Liver (tissue), 9 donors: ENCODE data around the gene KCNMA1. TPM values are rescaled to one million over a fixed set of nuclear protein-coding genes. Genes with fewer than 3 reads are reported as not detected.

ENCODE experiments used
- DNase-seq: peaks from one replicate; pipeline ENCODE4 v3.0.0-alpha.2; 2017; ENCODE audit warnings: low spot score
- H3K27ac ChIP-seq, 2 donors: one replicate each; pipeline ENCODE4 v1.7.0; 2013; ENCODE audit warnings: inconsistent platforms in 2 of 2, low read length in 2 of 2, control low read depth in 1 of 2, low read depth in 1 of 2, mild to moderate bottlenecking in 1 of 2
- H3K27me3 ChIP-seq, 4 donors: one replicate each; pipeline versions ENCODE4 v1.6.1 to v1.7.0; 2013; ENCODE audit warnings: low read length in 3 of 4, inconsistent platforms in 1 of 4, mild to moderate bottlenecking in 1 of 4, moderate library complexity in 1 of 4; ENCODE audit not compliant: control insufficient read depth in 4 of 4, insufficient read depth in 4 of 4
- H3K36me3 ChIP-seq, 4 donors: one replicate each; pipeline versions ENCODE4 v1.6.1 to v1.7.0; 2013; ENCODE audit warnings: low read length in 3 of 4, mild to moderate bottlenecking in 3 of 4, low read depth in 1 of 4, moderate library complexity in 1 of 4; ENCODE audit not compliant: control insufficient read depth in 4 of 4, insufficient read depth in 3 of 4
- H3K4me1 ChIP-seq, 4 donors: one replicate each; pipeline versions ENCODE4 v1.6.1 to v1.7.0; 2013; ENCODE audit warnings: low read length in 3 of 4, mild to moderate bottlenecking in 3 of 4, moderate library complexity in 1 of 4; ENCODE audit not compliant: control insufficient read depth in 4 of 4, insufficient read depth in 4 of 4
- H3K4me3 ChIP-seq, 3 donors: one replicate each; pipeline versions ENCODE4 v1.6.1 to v1.7.0; 2013; ENCODE audit warnings: low read length in 3 of 3, control low read depth in 1 of 3, low read depth in 1 of 3, mild to moderate bottlenecking in 1 of 3
- H3K9ac ChIP-seq, 2 donors: one replicate each; pipeline ENCODE4 v1.7.0; 2013; ENCODE audit warnings: low read length in 2 of 2, mild to moderate bottlenecking in 2 of 2, moderate library complexity in 2 of 2, control low read depth in 1 of 2, low read depth in 1 of 2
- H3K9me3 ChIP-seq, 4 donors: one replicate each; pipeline versions ENCODE4 v1.6.1 to v1.7.0; 2013; ENCODE audit warnings: low read length in 3 of 4; ENCODE audit not compliant: control insufficient read depth in 4 of 4
- EGR1 ChIP-seq, 2 donors: IDR thresholded peaks; 2 replicates each; pipeline ENCODE4 v1.6.1; 2016 to 2018; ENCODE audit warnings: antibody characterized with exemption in 2 of 2, low read depth in 2 of 2
- FOXA1 ChIP-seq: IDR thresholded peaks from 2 replicates; pipeline ENCODE4 v1.6.1; 2016; ENCODE audit warnings: antibody characterized with exemption
- FOXA2 ChIP-seq: IDR thresholded peaks from 2 replicates; pipeline ENCODE4 v1.6.1; 2016; ENCODE audit warnings: antibody characterized with exemption
- GABPA ChIP-seq, 2 donors: IDR thresholded peaks in 1 of 2; conservative IDR thresholded peaks in 1 of 2; 2 replicates each; pipeline ENCODE4 v1.6.1; 2016; ENCODE audit warnings: antibody characterized with exemption in 2 of 2, mild to moderate bottlenecking in 1 of 2, moderate library complexity in 1 of 2
- HNF4A ChIP-seq, 2 donors: conservative IDR thresholded peaks; 2 replicates each; pipeline ENCODE4 v1.6.1; 2016; ENCODE audit warnings: antibody characterized with exemption in 2 of 2, mild to moderate bottlenecking in 2 of 2
- HNF4G ChIP-seq: IDR thresholded peaks from 2 replicates; pipeline ENCODE4 v1.6.1; 2016; ENCODE audit warnings: antibody characterized with exemption
- JUND ChIP-seq, 2 donors: IDR thresholded peaks; 2 replicates each; pipeline ENCODE4 v1.6.1; 2016; ENCODE audit warnings: antibody characterized with exemption in 2 of 2
- NR2F2 ChIP-seq: IDR thresholded peaks from 2 replicates; pipeline ENCODE4 v1.6.1; 2016; ENCODE audit warnings: antibody characterized with exemption
- RAD21 ChIP-seq, 2 donors: IDR thresholded peaks; 2 replicates each; pipeline ENCODE4 v1.6.1; 2016; ENCODE audit warnings: antibody characterized with exemption in 2 of 2, mild to moderate bottlenecking in 2 of 2
- RXRA ChIP-seq, 2 donors: IDR thresholded peaks; 2 replicates each; pipeline ENCODE4 v1.6.1; 2017 to 2018; ENCODE audit warnings: antibody characterized with exemption in 2 of 2, mild to moderate bottlenecking in 1 of 2
- SP1 ChIP-seq: IDR thresholded peaks from 2 replicates; pipeline ENCODE4 v1.6.1; 2018; ENCODE audit warnings: antibody characterized with exemption, mild to moderate bottlenecking
- TAF1 ChIP-seq: conservative IDR thresholded peaks from 2 replicates; pipeline ENCODE4 v1.6.1; 2016; ENCODE audit warnings: antibody characterized with exemption, mild to moderate bottlenecking
- YY1 ChIP-seq: IDR thresholded peaks from 2 replicates; pipeline ENCODE4 v1.6.1; 2016; ENCODE audit warnings: antibody characterized with exemption, mild to moderate bottlenecking
- WGBS: extraction: QIAGEN DNeasy Blood & Tissue Kit; methylation state at CpG from one replicate; pipeline ENCODE4 v1.1.7; 2013; 5-methylcytosine and 5-hydroxymethylcytosine counted together
- polyA plus RNA-seq, 2 donors: library from polyadenylated mRNA; stranded (reverse) in 1 of 2; unstranded in 1 of 2; fragments of 200-250 nt in 1 of 2; fragments of >200 nt in 1 of 2; fragmentation: Nextera tagmentation in 1 of 2; extraction: Ambion mirVana in 1 of 2; gene quantifications; one replicate each; pipeline versions ENCODE4 v1.2.1 to v1.2.3, GENCODE V29; 2013 to 2015
- total RNA-seq, 2 donors: library from RNA; depleted of rRNA; stranded (reverse); fragments of >200 nt; gene quantifications; one replicate each; pipeline ENCODE4 v1.2.3, GENCODE V29; 2014
- TF ChIP-seq, protein P1 (sequence below): IDR thresholded peaks from 2 replicates; pipeline ENCODE4 v1.6.1; 2016; ENCODE audit warnings: antibody characterized with exemption, mild to moderate bottlenecking
- TF ChIP-seq, protein P2 (sequence below): IDR thresholded peaks from 2 replicates; pipeline ENCODE4 v1.6.1; 2016; ENCODE audit warnings: antibody characterized with exemption
- TF ChIP-seq, protein P3 (sequence below): IDR thresholded peaks from 2 replicates; pipeline ENCODE4 v1.6.1; 2016; ENCODE audit warnings: antibody characterized with exemption
- TF ChIP-seq, protein P4 (sequence below): IDR thresholded peaks from 2 replicates; pipeline ENCODE4 v1.6.1; 2016; ENCODE audit warnings: antibody characterized with exemption
- TF ChIP-seq, protein P5 (sequence below): fragments of 150-350 bp; IDR thresholded peaks from 2 replicates; pipeline ENCODE4 v1.5.1; 2017; ENCODE audit warnings: improper control_type of control experiment, low read depth, low read length; ENCODE audit not compliant: missing input control
- donor health status: healthy.
- donor health status: healthy.
- donor health status: healthy.
- donor health status: healthy.
- donor health status: healthy.

KCNMA1 gene
- total and polyA plus RNA-seq, 4 donors: 2.5 to 9.7 (median 4.7) TPM

DNA sequence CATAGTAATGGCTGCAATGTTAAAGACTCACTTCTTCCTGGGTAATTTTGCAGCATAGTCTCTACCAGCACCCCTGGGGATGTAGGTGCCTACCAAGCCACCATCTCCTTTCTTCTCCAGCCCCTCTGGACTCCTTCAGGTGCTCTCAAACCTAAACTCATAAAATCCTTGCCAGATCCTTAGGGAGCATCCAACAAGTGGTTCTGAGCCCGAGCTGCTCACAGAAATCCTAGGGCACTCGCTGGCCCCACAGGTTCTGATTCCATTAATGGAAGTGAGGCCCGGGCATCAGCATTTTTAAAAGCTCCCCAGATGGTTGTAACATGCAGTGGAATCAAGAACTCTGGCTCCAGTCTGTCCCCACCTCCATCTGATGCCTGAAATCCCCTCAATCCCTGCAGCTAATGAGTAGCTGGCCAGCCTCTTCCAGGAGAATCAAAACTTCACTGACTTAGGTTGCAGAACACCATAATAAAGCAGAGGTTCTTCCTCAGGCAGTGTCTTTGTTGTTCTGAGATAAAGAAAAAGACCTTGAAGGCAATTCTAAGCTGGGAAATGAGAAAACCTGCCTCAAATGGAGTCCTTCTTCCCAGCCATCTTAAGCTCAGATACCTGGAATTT lies 336.8 kb downstream of the KCNMA1 start:
- H3K27me3 ChIP-seq: no peaks in the 10 kb centered on the region
- TF ChIP-seq FOXA1: no peak
- TF ChIP-seq, protein P1, sequence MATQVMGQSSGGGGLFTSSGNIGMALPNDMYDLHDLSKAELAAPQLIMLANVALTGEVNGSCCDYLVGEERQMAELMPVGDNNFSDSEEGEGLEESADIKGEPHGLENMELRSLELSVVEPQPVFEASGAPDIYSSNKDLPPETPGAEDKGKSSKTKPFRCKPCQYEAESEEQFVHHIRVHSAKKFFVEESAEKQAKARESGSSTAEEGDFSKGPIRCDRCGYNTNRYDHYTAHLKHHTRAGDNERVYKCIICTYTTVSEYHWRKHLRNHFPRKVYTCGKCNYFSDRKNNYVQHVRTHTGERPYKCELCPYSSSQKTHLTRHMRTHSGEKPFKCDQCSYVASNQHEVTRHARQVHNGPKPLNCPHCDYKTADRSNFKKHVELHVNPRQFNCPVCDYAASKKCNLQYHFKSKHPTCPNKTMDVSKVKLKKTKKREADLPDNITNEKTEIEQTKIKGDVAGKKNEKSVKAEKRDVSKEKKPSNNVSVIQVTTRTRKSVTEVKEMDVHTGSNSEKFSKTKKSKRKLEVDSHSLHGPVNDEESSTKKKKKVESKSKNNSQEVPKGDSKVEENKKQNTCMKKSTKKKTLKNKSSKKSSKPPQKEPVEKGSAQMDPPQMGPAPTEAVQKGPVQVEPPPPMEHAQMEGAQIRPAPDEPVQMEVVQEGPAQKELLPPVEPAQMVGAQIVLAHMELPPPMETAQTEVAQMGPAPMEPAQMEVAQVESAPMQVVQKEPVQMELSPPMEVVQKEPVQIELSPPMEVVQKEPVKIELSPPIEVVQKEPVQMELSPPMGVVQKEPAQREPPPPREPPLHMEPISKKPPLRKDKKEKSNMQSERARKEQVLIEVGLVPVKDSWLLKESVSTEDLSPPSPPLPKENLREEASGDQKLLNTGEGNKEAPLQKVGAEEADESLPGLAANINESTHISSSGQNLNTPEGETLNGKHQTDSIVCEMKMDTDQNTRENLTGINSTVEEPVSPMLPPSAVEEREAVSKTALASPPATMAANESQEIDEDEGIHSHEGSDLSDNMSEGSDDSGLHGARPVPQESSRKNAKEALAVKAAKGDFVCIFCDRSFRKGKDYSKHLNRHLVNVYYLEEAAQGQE: no peak
- TF ChIP-seq NR2F2: no peak
- TF ChIP-seq RAD21 (IDR thresholded peaks at IDR 0.05): no peak
- TF ChIP-seq HNF4G: no peak
- TF ChIP-seq TAF1: no peak
- TF ChIP-seq RXRA (IDR thresholded peaks at IDR 0.05): no peak
- TF ChIP-seq, protein P2, sequence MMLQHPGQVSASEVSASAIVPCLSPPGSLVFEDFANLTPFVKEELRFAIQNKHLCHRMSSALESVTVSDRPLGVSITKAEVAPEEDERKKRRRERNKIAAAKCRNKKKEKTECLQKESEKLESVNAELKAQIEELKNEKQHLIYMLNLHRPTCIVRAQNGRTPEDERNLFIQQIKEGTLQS: no peak
- TF ChIP-seq SP1: no peak
- TF ChIP-seq, protein P3, sequence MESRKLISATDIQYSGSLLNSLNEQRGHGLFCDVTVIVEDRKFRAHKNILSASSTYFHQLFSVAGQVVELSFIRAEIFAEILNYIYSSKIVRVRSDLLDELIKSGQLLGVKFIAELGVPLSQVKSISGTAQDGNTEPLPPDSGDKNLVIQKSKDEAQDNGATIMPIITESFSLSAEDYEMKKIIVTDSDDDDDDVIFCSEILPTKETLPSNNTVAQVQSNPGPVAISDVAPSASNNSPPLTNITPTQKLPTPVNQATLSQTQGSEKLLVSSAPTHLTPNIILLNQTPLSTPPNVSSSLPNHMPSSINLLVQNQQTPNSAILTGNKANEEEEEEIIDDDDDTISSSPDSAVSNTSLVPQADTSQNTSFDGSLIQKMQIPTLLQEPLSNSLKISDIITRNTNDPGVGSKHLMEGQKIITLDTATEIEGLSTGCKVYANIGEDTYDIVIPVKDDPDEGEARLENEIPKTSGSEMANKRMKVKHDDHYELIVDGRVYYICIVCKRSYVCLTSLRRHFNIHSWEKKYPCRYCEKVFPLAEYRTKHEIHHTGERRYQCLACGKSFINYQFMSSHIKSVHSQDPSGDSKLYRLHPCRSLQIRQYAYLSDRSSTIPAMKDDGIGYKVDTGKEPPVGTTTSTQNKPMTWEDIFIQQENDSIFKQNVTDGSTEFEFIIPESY: no peak
- TF ChIP-seq FOXA2: no peak
- no peak for TF ChIP-seq EGR1 (IDR thresholded peaks at IDR 0.05; ENCODE audit: low read depth in 2 of 2)
- TF ChIP-seq YY1: no peak
- TF ChIP-seq JUND (IDR thresholded peaks at IDR 0.05): no peak
- TF ChIP-seq, protein P4, sequence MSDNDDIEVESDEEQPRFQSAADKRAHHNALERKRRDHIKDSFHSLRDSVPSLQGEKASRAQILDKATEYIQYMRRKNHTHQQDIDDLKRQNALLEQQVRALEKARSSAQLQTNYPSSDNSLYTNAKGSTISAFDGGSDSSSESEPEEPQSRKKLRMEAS: no peak
- TF ChIP-seq HNF4A (conservative IDR thresholded peaks at IDR 0.05): no peak
- TF ChIP-seq, protein P5, sequence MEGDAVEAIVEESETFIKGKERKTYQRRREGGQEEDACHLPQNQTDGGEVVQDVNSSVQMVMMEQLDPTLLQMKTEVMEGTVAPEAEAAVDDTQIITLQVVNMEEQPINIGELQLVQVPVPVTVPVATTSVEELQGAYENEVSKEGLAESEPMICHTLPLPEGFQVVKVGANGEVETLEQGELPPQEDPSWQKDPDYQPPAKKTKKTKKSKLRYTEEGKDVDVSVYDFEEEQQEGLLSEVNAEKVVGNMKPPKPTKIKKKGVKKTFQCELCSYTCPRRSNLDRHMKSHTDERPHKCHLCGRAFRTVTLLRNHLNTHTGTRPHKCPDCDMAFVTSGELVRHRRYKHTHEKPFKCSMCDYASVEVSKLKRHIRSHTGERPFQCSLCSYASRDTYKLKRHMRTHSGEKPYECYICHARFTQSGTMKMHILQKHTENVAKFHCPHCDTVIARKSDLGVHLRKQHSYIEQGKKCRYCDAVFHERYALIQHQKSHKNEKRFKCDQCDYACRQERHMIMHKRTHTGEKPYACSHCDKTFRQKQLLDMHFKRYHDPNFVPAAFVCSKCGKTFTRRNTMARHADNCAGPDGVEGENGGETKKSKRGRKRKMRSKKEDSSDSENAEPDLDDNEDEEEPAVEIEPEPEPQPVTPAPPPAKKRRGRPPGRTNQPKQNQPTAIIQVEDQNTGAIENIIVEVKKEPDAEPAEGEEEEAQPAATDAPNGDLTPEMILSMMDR: no peak
- no peak for TF ChIP-seq GABPA (IDR thresholded peaks at IDR 0.05 in 1 of 2, conservative IDR thresholded peaks at IDR 0.05 in 1 of 2)

More for the DNA sequence above, 336.8 kb downstream of the KCNMA1 start:
- Histone ChIP-seq H3K9me3 (no peaks in the 10 kb centered on the region), H3K4me1 (peaks cover 1 to 20% (median 14%) of the 10 kb centered on the region in 4 donors), H3K27ac (no peak overlapping the region), H3K4me3 (no peak overlapping the region), H3K9ac (no peak overlapping the region), H3K36me3 (no peaks in the 10 kb centered on the region)
- 89% methylated on average over 3 of the region's 3 CpGs for WGBS
- DNase-seq: no peak
